IPS-15b (cell line): ENCODE data around the gene POLR2A.

Experiments used
- H3K27me3 ChIP-seq: one replicate; pipeline ENCODE4 v1.6.1; 2013; ENCODE audit warnings: low read length; ENCODE audit not compliant: control insufficient read depth, insufficient read depth
- H3K36me3 ChIP-seq: one replicate; pipeline ENCODE4 v1.6.1; 2013; ENCODE audit warnings: low read length; ENCODE audit not compliant: control insufficient read depth, insufficient read depth
- H3K4me1 ChIP-seq: one replicate; pipeline ENCODE4 v1.6.1; 2013; ENCODE audit warnings: mild to moderate bottlenecking, low read length; ENCODE audit not compliant: control insufficient read depth, insufficient read depth
- H3K4me3 ChIP-seq: one replicate; pipeline ENCODE4 v1.5.1; 2013; ENCODE audit warnings: low read depth, low read length
- H3K9ac ChIP-seq: one replicate; pipeline ENCODE4 v1.6.1; 2013; ENCODE audit warnings: low read depth, mild to moderate bottlenecking, low read length
- H3K9me3 ChIP-seq: one replicate; pipeline ENCODE4 v1.6.1; 2013; ENCODE audit warnings: mild to moderate bottlenecking, low read length; ENCODE audit not compliant: control insufficient read depth, insufficient read depth

POLR2A gene

DNA sequence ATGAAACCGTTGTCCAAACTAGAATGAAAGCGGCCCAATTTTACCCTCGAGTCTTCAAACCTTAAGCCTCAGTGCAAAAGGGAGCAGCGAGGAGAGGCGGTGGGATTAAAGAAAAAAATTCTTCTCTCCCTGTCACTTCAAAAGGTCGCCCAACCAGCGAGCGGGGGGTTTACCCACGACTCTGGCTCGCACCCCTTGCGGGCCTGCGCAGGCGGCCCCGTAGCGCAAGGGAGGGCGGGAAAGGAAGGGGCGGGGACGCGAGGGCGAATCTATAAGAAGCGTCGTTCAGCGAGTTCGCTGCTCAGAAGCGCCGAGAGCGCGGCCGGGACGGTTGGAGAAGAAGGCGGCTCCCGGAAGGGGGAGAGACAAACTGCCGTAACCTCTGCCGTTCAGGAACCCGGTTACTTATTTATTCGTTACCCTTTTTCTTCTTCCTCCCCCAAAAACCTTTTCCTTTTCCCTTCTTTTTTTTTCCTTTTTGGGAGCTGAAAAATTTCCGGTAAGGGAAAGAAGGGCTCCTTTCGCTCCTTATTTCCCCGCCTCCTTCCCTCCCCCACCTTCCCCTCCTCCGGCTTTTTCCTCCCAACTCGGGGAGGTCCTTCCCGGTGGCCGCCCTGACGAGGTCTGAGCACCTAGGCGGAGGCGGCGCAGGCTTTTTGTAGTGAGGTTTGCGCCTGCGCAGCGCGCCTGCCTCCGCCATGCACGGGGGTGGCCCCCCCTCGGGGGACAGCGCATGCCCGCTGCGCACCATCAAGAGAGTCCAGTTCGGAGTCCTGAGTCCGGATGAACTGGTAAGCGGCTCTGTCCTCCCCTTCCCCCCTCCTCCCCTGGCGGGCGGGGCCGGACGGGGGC is at the start of gene POLR2A:
Gene POLR2A (plus strand): TSS at position 300 of the 852 bp plus-strand sequence.
- Histone ChIP-seq H3K27me3 (no peaks in the 10 kb centered on the region), H3K9ac (peak within 1 kb of the TSS; percentile 97), H3K9me3 (no peaks in the 10 kb centered on the region), H3K4me3 (peak within 1 kb of the TSS; percentile 71), H3K4me1 (peaks cover 3% of the 10 kb centered on the region), H3K36me3 (peaks cover 2% of the 10 kb centered on the region)

DNA sequence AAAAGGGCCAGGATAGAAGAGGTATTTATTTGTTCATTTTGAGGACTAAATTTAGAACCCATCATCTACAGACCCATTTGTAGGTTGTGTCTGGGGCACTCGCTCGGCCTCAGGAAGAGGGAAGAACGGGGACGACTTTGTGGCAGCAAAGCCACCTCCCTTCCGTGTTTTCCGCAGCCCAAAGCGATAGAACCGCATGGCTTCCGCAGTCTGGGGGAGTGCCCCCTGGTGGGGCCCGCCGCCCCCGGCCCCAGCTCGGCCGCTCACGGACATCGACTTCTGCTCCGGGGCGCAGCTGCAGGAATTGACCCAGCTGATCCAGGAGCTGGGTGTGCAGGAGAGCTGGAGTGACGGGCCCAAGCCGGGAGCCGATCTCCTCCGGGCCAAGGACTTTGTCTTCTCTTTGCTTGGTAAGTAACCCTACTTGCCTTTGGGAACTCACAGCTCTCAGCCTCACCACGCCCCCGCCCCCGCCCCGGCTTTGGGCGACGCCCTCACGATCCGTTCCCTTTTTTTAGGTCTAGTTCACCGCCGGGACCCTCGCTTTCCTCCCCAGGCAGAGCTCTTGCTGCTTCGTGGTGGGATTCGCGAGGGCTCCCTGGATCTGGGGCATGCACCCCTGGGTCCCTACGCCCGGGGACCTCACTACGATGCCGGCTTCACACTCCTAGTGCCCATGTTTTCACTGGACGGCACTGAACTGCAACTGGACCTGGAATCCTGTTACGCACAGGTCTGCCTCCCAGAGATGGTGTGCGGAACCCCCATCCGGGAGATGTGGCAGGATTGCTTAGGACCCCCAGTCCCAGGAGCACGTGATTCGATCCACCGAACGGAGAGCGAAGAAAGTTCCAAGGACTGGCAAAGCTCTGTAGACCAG is 48.2 kb upstream of the POLR2A start:
- Histone ChIP-seq H3K4me1 (peaks cover 7% of the 10 kb centered on the region), H3K9ac (peak overlapping the region; percentile 37), H3K36me3 (no peaks in the 10 kb centered on the region), H3K9me3 (no peaks in the 10 kb centered on the region), H3K4me3 (peak overlapping the region; percentile 63), H3K27me3 (peaks cover 10% of the 10 kb centered on the region)

DNA sequence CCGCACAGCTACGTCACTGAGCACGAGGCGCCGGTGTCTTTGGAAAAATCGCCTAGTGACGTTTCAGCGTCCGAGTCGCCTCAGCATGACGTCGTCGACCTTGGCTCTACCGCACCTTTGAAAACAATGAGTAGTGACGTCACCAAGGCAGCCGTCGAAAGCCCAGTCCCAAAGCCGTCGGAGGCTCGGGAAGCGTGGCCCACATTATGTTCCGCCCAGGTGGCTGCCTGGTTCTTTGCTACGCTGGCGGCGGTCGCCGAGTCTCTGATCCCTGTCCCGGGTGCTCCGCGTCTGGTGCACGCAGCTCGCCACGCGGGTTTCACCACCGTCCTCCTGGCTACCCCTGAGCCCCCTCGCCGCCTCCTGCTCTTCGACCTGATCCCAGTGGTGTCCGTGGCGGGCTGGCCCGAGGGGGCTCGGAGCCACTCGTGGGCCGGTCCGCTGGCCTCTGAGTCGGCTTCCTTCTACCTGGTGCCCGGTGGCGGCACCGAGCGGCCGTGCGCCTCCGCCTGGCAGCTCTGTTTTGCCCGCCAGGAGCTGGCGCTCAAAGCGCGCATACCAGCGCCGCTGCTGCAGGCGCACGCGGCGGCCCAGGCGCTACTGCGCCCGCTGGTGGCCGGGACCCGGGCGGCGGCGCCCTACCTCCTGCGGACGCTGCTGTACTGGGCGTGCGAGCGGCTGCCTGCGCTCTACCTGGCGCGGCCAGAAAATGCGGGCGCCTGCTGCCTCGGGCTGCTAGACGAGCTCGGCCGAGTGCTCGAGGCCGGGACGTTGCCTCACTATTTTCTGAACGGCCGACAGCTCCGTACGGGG is 47.4 kb upstream of the POLR2A start:
- peaks cover 11% of the 10 kb centered on the region for H3K4me1 ChIP-seq
- no peaks in the 10 kb centered on the region for H3K36me3 ChIP-seq
- peak overlapping the region; percentile 63 for H3K4me3 ChIP-seq
- no peaks in the 10 kb centered on the region for H3K9me3 ChIP-seq
- peaks cover 12% of the 10 kb centered on the region for H3K27me3 ChIP-seq
- no peak overlapping the region for H3K9ac ChIP-seq

DNA sequence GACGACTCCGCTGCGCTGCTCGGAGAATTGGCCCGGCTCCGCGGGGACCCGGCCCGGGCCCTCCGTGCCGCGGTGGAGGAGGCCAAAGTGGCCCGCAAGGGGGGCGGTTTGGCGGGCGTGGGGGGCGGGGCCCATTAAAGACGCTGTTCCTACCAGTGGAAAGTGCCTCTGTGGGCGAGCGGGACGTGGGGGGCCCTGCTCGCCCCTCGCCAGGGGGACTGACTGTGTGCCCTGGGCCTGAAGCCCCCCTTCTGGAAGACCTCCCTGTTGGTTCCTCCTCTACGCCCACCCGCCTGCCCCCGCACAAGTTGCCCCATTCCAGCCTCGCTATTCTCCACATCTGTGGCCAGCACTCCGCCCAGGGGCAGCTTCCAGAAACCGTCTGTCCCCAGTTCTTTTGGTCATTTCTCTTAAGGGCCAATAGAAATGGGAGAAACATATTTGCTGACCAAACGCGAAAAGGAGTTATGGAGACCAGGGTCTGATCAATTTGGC is 46.8 kb upstream of the POLR2A start:
- Histone ChIP-seq H3K9ac (no peak overlapping the region), H3K9me3 (no peaks in the 10 kb centered on the region), H3K4me1 (peaks cover 11% of the 10 kb centered on the region), H3K27me3 (peaks cover 14% of the 10 kb centered on the region), H3K36me3 (no peaks in the 10 kb centered on the region), H3K4me3 (peak overlapping the region; percentile 63)

DNA sequence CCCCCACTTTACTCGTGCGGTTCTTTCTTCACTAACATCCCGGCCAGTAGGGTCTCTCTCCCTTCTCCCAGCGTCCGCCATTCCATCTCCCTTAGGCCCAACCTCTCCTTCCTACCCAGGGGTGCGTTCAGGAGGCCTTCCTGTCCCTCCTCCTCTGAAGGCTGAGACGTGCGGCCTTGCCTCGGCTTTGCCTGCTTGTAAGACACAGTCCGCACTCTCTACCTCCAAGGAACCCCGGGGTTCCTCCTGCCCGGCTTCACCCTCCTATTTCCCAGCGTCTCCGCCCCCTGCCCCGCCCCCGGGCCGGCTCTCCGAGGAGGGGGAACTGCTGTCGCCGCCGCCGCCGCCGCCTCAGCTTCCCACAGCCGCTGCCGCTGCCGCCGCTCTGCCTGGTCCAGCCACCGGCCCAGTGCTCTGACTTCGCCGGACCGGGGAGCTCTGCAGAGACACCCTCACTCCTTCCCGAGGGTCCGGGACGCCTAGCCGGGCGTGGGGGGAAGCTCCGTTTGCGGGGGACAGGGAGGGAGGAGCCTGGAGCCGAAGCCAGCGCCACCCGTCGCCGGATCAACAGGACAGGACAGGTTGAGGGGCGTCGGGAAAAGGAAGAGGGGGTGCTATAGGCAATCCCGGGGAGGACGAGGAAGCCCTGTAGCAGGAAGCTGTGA is 46.1 kb upstream of the POLR2A start:
- Histone ChIP-seq H3K9me3 (no peaks in the 10 kb centered on the region), H3K4me3 (peak overlapping the region; percentile 87), H3K4me1 (peaks cover 11% of the 10 kb centered on the region), H3K36me3 (peaks cover 2% of the 10 kb centered on the region), H3K9ac (no peak overlapping the region), H3K27me3 (peaks cover 14% of the 10 kb centered on the region)

DNA sequence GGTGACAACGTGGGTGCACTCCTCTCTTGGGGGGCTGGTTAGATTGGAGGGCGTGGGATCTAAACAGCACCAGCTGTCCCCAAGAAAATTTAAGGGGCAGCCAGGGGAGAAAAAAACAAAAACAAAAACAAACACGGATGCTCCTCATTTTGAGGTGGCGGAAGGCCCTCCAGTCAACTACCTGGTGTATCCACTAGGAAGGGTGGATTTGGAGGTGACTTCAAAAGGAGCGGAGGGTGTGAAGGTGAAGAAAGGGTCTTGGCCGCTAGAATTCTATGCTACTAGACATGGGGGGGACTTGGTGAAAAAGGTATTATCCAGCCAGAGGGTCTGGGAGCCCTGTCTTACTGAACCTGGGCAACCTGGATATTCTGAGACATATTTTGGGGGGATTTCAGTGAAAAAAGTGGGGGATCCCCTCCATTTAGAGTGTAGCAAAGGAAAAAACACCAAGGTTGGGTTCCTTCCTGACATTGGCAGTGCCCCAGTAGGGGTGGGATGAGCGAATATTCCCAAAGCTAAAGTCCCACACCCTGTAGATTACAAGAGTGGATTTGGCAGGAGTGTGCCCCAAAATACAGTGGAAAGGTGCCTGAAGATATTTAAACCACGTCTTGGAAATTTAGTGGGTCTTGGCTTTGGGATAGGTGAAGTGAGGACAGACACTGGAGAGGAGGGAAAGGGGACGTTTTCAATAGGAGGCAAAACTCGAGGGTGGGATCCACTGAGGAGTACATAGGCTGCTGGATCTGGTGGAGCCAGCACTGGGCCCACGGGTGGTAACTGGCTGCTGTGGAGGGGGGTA is 45.3 kb upstream of the POLR2A start:
- H3K9ac ChIP-seq, result no peak overlapping the region
- no peaks in the 10 kb centered on the region for H3K9me3 ChIP-seq
- H3K4me1 ChIP-seq, result peaks cover 11% of the 10 kb centered on the region
- H3K36me3 ChIP-seq, result peaks cover 2% of the 10 kb centered on the region
- peaks cover 19% of the 10 kb centered on the region for H3K27me3 ChIP-seq
- peak overlapping the region; percentile 87 for H3K4me3 ChIP-seq

DNA sequence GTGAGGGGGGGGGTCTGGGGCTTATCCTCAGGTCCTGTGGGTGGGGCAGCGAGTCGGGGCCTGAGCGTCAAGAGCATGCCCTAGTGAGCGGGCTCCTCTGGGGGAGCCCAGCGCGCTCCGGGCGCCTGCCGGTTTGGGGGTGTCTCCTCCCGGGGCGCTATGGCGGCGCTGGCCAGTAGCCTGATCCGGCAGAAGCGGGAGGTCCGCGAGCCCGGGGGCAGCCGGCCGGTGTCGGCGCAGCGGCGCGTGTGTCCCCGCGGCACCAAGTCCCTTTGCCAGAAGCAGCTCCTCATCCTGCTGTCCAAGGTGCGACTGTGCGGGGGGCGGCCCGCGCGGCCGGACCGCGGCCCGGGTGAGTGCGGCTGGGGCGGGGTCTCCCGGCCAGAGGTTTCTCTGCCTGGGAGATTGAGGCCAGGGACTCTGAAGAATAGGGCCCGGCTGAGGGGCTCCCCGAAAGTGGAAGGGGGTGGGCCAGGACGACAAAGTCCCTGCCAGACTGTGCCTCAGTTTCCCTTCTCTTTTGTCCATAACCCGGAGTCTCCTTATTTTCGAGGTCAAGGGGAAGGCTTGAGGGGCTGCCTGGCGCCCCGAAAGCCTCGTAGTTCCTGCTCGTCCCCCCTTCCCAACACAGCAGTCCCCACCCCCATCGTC is 44.6 kb upstream of the POLR2A start, which contains the start of gene FGF11:
Gene FGF11 (plus strand): TSS at position 51 of the 651 bp plus-strand sequence. CDS start 109 bp downstream, at position 160.
- Histone ChIP-seq H3K9me3 (no peaks in the 10 kb centered on the region), H3K4me3 (peak within 1 kb of the TSS; percentile 87), H3K4me1 (peaks cover 14% of the 10 kb centered on the region), H3K36me3 (peaks cover 2% of the 10 kb centered on the region), H3K9ac (peak within 1 kb of the TSS; percentile 92), H3K27me3 (peaks cover 25% of the 10 kb centered on the region)

DNA sequence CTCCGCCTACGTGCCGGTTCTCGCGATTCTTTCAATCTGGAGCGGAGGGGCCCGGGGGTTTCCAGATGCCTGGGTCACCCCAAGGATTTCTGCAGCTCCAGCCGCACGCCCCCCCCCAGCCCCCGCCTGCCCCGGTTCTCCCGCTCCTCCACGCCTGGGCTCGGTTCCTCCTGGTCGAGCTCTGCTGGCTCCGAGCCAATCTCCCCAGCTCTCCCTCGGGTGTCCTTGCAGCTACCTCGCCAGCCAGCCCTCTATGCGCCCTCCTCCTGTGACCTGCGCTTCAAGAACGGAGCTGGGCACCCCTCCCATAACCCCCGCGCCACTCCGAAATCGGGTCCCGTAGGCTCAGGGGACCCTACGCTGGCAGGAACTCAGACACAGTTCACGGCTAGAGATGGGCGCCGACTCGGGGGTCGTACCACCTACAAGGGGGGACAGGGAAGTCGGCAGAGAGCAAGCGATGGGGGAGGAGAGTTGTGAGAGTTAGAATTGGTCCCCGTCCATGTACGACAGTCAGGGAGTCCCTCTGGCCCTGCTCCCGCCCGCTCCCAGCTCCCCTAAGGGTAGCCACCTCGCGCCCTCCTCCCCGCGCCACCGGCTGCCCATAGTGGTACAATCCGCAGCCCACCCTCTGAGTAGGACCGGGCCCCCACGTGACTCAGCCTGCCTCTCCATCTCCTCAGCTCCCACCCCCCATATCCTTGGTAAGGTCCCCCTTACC is 43.9 kb upstream of the POLR2A start:
- Histone ChIP-seq H3K27me3 (peaks cover 25% of the 10 kb centered on the region), H3K9me3 (no peaks in the 10 kb centered on the region), H3K36me3 (peaks cover 2% of the 10 kb centered on the region), H3K9ac (peak overlapping the region; percentile 92), H3K4me3 (peak overlapping the region; percentile 87), H3K4me1 (peaks cover 14% of the 10 kb centered on the region)

DNA sequence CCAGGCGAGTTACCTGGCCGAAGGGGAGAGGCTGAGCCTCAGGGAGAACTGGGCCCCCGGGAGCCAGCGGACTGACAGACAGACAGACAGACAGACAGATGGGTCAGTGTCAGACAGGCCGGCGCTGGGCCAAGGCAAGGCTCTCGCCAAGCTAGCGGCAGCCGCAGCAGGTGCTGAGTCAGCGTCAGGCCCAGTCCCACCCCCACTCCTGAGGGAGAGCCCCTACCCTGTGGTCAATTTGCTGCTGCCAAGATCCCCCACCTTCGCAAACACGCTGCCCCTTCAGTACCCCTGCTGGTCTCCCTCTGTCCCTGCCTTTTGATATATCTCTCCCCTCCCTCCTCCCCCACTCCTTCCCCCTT is 43.4 kb upstream of the POLR2A start:
- Histone ChIP-seq H3K27me3 (peaks cover 25% of the 10 kb centered on the region), H3K9me3 (no peaks in the 10 kb centered on the region)

More for the DNA sequence above, 43.4 kb upstream of the POLR2A start:
- H3K9ac ChIP-seq, result peak overlapping the region; percentile 92
- H3K4me3 ChIP-seq, result peak overlapping the region; percentile 87
- peaks cover 14% of the 10 kb centered on the region for H3K4me1 ChIP-seq
- peaks cover 2% of the 10 kb centered on the region for H3K36me3 ChIP-seq
